ENCODE measurements around the gene PGAM2.

The PGAM2 gene

DNA sequence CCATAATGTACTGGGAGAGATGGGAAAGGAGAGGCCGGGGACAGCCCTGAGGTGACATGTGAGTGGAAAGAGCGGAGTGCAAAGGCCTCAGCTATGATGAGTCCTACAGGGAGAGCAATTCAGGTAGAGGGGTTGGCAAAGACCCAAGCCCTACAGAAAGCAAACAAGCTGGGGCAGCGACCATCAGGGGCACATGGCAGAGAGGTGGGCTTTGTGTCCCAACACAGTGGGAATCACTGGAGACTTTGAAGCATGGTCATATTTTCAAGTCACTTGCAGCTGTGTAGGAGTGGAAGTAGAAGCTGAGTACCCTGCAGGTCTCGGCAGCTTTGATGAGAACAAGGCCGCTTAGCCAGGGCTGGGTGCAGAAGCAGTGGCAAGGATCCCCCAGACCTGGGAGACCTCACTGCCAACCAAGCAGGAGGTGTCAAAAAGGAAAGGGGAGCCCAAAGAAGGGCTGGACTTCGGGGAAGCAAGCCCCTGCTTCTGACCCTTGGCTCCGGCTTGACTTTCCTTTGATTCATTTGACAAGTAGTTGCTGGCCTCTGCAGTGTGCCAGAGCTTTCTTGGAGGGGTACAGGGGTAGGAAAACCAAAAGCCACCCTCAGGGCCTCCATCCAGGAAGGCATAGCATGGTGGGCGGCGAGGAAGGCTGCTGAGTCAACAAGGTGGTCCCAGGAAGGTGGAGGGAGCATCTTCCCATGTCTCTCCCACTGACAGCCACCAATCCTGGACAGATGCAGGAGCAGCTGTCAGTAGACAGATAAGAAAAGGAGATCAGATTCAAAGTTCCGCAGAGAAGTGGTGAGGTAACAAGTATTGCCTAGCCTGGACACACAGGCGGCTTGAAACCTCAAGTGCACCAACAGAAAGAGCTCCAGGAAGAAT is 1.9 kb upstream of the PGAM2 start:
- ChIA-PET CTCF (interaction anchor here (0.6 to 3.3 kb wide), 3 partner anchors 11 to 138 kb away, joined by 3 to 14 read pairs (median 3); no protein-coding TSS in a partner anchor), POLR2A (interaction anchor here (0.6 to 2.5 kb wide), 4 partner anchors 12 to 55 kb away, joined by 3 to 11 read pairs (median 5); partner anchors contain the start of gene DBNL)

DNA sequence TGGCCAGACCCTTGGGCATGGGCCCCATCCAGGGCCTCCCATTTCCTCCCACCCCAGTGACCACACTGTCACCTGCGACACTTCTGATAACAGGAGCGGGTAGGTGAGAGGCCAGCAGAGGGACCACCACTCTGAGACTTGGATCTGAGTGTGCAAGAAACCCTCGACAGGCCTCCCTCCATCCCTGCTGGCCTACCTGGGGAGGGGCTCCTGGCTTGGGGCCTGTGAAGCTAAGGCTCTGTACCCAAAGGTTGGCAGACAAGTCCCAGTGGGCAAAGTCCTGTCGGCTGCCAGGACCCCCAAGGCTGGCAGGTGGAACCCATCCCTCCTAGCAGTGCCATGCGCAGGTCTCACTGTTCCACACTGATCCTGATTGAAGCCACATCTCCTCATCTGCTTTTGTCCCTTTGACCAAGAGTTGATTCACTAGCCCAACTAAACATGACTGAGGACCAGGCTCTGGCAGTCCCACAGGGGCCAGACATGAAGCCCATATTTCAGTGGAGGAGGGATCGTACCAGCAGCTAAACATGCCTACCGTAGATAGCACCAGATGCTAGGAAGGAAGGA is 1.2 kb upstream of the PGAM2 start:
- no peak overlapping the region for H3K27ac ChIP-seq (ENCODE audit: extremely low read depth, low read depth, low read length)
- no peak for TF ChIP-seq MEIS1 (CRISPR knock-in tag; IDR thresholded peaks at IDR 0.05; ENCODE audit: borderline replicate concordance)
- TF ChIP-seq ZNF837 (tag by site-specific recombination; IDR thresholded peaks at IDR 0.05) = no peak
- TF ChIP-seq SCRT2 (tag by site-specific recombination; IDR thresholded peaks at IDR 0.05) = no peak
- TF ChIP-seq, protein P1, sequence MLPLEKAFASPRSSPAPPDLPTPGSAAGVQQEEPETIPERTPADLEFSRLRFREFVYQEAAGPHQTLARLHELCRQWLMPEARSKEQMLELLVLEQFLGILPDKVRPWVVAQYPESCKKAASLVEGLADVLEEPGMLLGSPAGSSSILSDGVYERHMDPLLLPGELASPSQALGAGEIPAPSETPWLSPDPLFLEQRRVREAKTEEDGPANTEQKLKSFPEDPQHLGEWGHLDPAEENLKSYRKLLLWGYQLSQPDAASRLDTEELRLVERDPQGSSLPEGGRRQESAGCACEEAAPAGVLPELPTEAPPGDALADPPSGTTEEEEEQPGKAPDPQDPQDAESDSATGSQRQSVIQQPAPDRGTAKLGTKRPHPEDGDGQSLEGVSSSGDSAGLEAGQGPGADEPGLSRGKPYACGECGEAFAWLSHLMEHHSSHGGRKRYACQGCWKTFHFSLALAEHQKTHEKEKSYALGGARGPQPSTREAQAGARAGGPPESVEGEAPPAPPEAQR (tag by site-specific recombination; IDR thresholded peaks at IDR 0.05) = no peak
- TF ChIP-seq TCF7L2 (IDR thresholded peaks at IDR 0.05; ENCODE audit: borderline replicate concordance, low read depth, low read length) = no peak
- TF ChIP-seq KLF8 (tag by site-specific recombination; IDR thresholded peaks at IDR 0.05) = no peak
- TF ChIP-seq, protein P2, sequence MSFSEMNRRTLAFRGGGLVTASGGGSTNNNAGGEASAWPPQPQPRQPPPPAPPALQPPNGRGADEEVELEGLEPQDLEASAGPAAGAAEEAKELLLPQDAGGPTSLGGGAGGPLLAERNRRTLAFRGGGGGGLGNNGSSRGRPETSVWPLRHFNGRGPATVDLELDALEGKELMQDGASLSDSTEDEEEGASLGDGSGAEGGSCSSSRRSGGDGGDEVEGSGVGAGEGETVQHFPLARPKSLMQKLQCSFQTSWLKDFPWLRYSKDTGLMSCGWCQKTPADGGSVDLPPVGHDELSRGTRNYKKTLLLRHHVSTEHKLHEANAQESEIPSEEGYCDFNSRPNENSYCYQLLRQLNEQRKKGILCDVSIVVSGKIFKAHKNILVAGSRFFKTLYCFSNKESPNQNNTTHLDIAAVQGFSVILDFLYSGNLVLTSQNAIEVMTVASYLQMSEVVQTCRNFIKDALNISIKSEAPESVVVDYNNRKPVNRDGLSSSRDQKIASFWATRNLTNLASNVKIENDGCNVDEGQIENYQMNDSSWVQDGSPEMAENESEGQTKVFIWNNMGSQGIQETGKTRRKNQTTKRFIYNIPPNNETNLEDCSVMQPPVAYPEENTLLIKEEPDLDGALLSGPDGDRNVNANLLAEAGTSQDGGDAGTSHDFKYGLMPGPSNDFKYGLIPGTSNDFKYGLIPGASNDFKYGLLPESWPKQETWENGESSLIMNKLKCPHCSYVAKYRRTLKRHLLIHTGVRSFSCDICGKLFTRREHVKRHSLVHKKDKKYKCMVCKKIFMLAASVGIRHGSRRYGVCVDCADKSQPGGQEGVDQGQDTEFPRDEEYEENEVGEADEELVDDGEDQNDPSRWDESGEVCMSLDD (tag by site-specific recombination; IDR thresholded peaks at IDR 0.05) = no peak
- TF ChIP-seq ZNF10 (tag by site-specific recombination; IDR thresholded peaks at IDR 0.05) = no peak
- TF ChIP-seq ZNF555 (tag by site-specific recombination; conservative IDR thresholded peaks at IDR 0.05) = no peak
- POLR2A ChIA-PET = interaction anchor here (0.9 to 2.5 kb wide), 4 partner anchors 11 to 130 kb away, joined by 3 to 16 read pairs (median 9); partner anchors contain the start of gene DBNL
- no peaks in the 10 kb centered on the region for H3K9me3 ChIP-seq (ENCODE audit: control insufficient read depth, insufficient read depth, low read depth, low read length)
- H3K4me1 ChIP-seq (ENCODE audit: control insufficient read depth, insufficient read depth, low read length) = no peaks in the 10 kb centered on the region
- CTCF ChIA-PET = interaction anchor here (0.5 to 3.3 kb wide), 5 partner anchors 17 to 139 kb away, joined by 3 to 14 read pairs (median 3); no protein-coding TSS in a partner anchor
- H3K36me3 ChIP-seq (ENCODE audit: control insufficient read depth in 2 of 2, insufficient read depth in 1 of 2, low read length in 2 of 2) = peaks cover 0 to 13% of the 10 kb centered on the region in 2 experiments; a peak in 2 of 3 replicates
- no peak overlapping the region for H3K4me3 ChIP-seq (ENCODE audit: low read depth, low read length)

More for the DNA sequence above, 1.9 kb upstream of the PGAM2 start:
- TF ChIP-seq GFI1B (tag by site-specific recombination; IDR thresholded peaks at IDR 0.05) (no peak), ZNF214 (tag by site-specific recombination; IDR thresholded peaks at IDR 0.05; ENCODE audit: borderline replicate concordance) (no peak), ZBTB48 (tag by site-specific recombination; IDR thresholded peaks at IDR 0.05) (no peak), ZNF600 (tag by site-specific recombination; IDR thresholded peaks at IDR 0.05) (no peak), ZBTB8A (tag by site-specific recombination; IDR thresholded peaks at IDR 0.05) (no peak), ZNF510 (tag by site-specific recombination; IDR thresholded peaks at IDR 0.05; ENCODE audit: insufficient replicate concordance) (no peak), SP7 (tag by site-specific recombination; IDR thresholded peaks at IDR 0.05) (no peak), KLF9 (tag by site-specific recombination; IDR thresholded peaks at IDR 0.05; ENCODE audit: low read depth) (no peak), SALL2 (tag by site-specific recombination; IDR thresholded peaks at IDR 0.05; ENCODE audit: borderline replicate concordance) (no peak)
- TF ChIP-seq, protein P3, sequence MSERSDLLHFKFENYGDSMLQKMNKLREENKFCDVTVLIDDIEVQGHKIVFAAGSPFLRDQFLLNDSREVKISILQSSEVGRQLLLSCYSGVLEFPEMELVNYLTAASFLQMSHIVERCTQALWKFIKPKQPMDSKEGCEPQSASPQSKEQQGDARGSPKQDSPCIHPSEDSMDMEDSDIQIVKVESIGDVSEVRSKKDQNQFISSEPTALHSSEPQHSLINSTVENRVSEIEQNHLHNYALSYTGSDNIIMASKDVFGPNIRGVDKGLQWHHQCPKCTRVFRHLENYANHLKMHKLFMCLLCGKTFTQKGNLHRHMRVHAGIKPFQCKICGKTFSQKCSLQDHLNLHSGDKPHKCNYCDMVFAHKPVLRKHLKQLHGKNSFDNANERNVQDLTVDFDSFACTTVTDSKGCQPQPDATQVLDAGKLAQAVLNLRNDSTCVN (tag by site-specific recombination; optimal IDR thresholded peaks at IDR 0.05) = no peak
- TF ChIP-seq, protein P4, sequence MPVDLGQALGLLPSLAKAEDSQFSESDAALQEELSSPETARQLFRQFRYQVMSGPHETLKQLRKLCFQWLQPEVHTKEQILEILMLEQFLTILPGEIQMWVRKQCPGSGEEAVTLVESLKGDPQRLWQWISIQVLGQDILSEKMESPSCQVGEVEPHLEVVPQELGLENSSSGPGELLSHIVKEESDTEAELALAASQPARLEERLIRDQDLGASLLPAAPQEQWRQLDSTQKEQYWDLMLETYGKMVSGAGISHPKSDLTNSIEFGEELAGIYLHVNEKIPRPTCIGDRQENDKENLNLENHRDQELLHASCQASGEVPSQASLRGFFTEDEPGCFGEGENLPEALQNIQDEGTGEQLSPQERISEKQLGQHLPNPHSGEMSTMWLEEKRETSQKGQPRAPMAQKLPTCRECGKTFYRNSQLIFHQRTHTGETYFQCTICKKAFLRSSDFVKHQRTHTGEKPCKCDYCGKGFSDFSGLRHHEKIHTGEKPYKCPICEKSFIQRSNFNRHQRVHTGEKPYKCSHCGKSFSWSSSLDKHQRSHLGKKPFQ (tag by site-specific recombination; IDR thresholded peaks at IDR 0.05) = no peak
- TF ChIP-seq, protein P5, sequence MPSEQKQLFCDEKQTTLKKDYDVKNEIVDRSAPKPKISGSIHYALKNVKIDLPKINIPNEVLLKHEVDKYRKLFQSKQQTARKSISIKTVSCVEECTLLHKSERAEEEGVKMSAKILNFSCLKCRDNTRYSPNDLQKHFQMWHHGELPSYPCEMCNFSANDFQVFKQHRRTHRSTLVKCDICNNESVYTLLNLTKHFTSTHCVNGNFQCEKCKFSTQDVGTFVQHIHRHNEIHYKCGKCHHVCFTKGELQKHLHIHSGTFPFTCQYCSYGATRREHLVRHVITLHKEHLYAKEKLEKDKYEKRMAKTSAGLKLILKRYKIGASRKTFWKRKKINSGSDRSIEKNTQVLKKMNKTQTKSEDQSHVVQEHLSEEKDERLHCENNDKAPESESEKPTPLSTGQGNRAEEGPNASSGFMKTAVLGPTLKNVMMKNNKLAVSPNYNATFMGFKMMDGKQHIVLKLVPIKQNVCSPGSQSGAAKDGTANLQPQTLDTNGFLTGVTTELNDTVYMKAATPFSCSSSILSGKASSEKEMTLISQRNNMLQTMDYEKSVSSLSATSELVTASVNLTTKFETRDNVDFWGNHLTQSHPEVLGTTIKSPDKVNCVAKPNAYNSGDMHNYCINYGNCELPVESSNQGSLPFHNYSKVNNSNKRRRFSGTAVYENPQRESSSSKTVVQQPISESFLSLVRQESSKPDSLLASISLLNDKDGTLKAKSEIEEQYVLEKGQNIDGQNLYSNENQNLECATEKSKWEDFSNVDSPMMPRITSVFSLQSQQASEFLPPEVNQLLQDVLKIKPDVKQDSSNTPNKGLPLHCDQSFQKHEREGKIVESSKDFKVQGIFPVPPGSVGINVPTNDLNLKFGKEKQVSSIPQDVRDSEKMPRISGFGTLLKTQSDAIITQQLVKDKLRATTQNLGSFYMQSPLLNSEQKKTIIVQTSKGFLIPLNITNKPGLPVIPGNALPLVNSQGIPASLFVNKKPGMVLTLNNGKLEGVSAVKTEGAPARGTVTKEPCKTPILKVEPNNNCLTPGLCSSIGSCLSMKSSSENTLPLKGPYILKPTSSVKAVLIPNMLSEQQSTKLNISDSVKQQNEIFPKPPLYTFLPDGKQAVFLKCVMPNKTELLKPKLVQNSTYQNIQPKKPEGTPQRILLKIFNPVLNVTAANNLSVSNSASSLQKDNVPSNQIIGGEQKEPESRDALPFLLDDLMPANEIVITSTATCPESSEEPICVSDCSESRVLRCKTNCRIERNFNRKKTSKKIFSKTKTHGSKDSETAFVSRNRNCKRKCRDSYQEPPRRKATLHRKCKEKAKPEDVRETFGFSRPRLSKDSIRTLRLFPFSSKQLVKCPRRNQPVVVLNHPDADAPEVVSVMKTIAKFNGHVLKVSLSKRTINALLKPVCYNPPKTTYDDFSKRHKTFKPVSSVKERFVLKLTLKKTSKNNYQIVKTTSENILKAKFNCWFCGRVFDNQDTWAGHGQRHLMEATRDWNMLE (tag by site-specific recombination; conservative IDR thresholded peaks at IDR 0.05; ENCODE audit: low read depth) = no peak
- Histone ChIP-seq H3K27ac (ENCODE audit: extremely low read depth, low read depth, low read length) (no peak overlapping the region), H3K4me3 (ENCODE audit: low read depth, low read length) (no peak overlapping the region), H3K4me1 (ENCODE audit: control insufficient read depth, insufficient read depth, low read length) (no peaks in the 10 kb centered on the region), H3K9me3 (ENCODE audit: control insufficient read depth, insufficient read depth, low read depth, low read length) (no peaks in the 10 kb centered on the region), H3K36me3 (ENCODE audit: control insufficient read depth in 2 of 2, insufficient read depth in 1 of 2, low read length in 2 of 2) (peaks cover 0 to 6% of the 10 kb centered on the region in 2 experiments; a peak in 2 of 3 replicates)
